Glutamatergic neuron (in vitro differentiated cells): ENCODE results near the gene ACTR1B. TPM values are rescaled to one million over a fixed set of nuclear protein-coding genes. Genes with fewer than 3 reads are reported as not detected.
"Not testable (repeated sequence)": the region's sequence is repeated elsewhere in the genome, so short reads cannot be mapped to it uniquely, and the experiment has no call there.

Experiments
- DNase-seq: peaks from one replicate; pipeline ENCODE4 v3.0.0; 2022
- H3K27ac Mint-ChIP-seq: one replicate; pipeline ENCODE4 v1.8.0; 2020; ENCODE audit warnings: mild to moderate bottlenecking, mixed read lengths, inconsistent platforms; ENCODE audit not compliant: unreplicated experiment
- H3K27me3 Mint-ChIP-seq: one replicate; pipeline ENCODE4 v1.8.0; 2020; ENCODE audit warnings: mild to moderate bottlenecking, moderate library complexity, mixed read lengths, inconsistent platforms; ENCODE audit not compliant: unreplicated experiment
- H3K36me3 Mint-ChIP-seq: one replicate; pipeline ENCODE4 v1.8.0; 2020; ENCODE audit warnings: mild to moderate bottlenecking, mixed read lengths, inconsistent platforms; ENCODE audit not compliant: unreplicated experiment
- H3K4me1 Mint-ChIP-seq: one replicate; pipeline ENCODE4 v1.8.0; 2020; ENCODE audit warnings: mild to moderate bottlenecking, low read depth, mixed read lengths, inconsistent platforms; ENCODE audit not compliant: unreplicated experiment
- H3K4me3 Mint-ChIP-seq: one replicate; pipeline ENCODE4 v1.8.0; 2020; ENCODE audit warnings: mild to moderate bottlenecking, mixed read lengths, inconsistent platforms; ENCODE audit not compliant: unreplicated experiment
- H3K9me3 Mint-ChIP-seq: one replicate; pipeline ENCODE4 v1.8.0; 2020; ENCODE audit warnings: mild to moderate bottlenecking, moderate library complexity, mixed read lengths, inconsistent platforms; ENCODE audit not compliant: unreplicated experiment
- total RNA-seq: library from RNA; stranded (reverse); fragmentation: NEBNext Ultra II Directional; extraction: Animal tissue kit (Norgen Biotek cat#: 25700); gene quantifications from one replicate; pipeline ENCODE4 v1.2.1, GENCODE V29; 2021; ENCODE audit not compliant: unreplicated experiment
- TF ChIP-seq, protein P1 (sequence below): fragments of 200-600 bp; sonication (generic); IDR thresholded peaks from one replicate; pipeline ENCODE4 v1.5.0; 2021; ENCODE audit not compliant: partially characterized antibody, unreplicated experiment

ACTR1B gene
- total RNA-seq, 1 donor from 2014 or later, result 104 TPM

- Mint-ChIP-seq H3K4me3 (no peak overlapping the region), H3K9me3 (no peaks in the 10 kb centered on the region), H3K4me1 (peaks cover 6% of the 10 kb centered on the region), H3K27me3 (no peaks in the 10 kb centered on the region), H3K36me3 (no peaks in the 10 kb centered on the region), H3K27ac (no peak overlapping the region)
- TF ChIP-seq, protein P1, sequence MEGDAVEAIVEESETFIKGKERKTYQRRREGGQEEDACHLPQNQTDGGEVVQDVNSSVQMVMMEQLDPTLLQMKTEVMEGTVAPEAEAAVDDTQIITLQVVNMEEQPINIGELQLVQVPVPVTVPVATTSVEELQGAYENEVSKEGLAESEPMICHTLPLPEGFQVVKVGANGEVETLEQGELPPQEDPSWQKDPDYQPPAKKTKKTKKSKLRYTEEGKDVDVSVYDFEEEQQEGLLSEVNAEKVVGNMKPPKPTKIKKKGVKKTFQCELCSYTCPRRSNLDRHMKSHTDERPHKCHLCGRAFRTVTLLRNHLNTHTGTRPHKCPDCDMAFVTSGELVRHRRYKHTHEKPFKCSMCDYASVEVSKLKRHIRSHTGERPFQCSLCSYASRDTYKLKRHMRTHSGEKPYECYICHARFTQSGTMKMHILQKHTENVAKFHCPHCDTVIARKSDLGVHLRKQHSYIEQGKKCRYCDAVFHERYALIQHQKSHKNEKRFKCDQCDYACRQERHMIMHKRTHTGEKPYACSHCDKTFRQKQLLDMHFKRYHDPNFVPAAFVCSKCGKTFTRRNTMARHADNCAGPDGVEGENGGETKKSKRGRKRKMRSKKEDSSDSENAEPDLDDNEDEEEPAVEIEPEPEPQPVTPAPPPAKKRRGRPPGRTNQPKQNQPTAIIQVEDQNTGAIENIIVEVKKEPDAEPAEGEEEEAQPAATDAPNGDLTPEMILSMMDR, result no peak
- no peak for DNase-seq
Measured at GRCh38 chr2:97693476-97693875, 29.6 kb upstream of the ACTR1B start.

DNA sequence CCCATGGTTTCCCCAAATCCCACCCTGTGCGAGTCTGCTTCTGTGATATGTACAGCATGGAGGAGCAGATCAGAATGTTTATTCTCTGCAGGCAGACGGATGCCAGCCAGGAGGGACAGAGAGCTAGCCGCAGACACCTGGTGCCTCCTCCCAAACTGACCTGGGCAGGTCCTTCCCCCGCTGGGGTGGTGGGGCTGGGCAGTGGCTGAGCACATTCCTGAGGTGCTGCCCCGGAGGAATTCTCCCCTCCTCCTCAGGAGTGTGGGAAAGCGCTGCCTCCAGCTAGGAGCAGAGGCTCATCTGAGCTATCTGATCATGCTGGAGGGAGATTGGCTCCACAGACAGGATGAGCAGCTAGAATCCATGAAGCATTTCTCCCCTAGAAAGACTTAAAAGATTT is 27.3 kb upstream of the ACTR1B start:
- H3K36me3 Mint-ChIP-seq, result no peaks in the 10 kb centered on the region
- no peaks in the 10 kb centered on the region for H3K4me1 Mint-ChIP-seq
- H3K4me3 Mint-ChIP-seq, result no peak overlapping the region
- no peaks in the 10 kb centered on the region for H3K27me3 Mint-ChIP-seq
- H3K9me3 Mint-ChIP-seq, result no peaks in the 10 kb centered on the region
- no peak for DNase-seq
- TF ChIP-seq, protein P1, result no peak
- no peak overlapping the region for H3K27ac Mint-ChIP-seq

DNA sequence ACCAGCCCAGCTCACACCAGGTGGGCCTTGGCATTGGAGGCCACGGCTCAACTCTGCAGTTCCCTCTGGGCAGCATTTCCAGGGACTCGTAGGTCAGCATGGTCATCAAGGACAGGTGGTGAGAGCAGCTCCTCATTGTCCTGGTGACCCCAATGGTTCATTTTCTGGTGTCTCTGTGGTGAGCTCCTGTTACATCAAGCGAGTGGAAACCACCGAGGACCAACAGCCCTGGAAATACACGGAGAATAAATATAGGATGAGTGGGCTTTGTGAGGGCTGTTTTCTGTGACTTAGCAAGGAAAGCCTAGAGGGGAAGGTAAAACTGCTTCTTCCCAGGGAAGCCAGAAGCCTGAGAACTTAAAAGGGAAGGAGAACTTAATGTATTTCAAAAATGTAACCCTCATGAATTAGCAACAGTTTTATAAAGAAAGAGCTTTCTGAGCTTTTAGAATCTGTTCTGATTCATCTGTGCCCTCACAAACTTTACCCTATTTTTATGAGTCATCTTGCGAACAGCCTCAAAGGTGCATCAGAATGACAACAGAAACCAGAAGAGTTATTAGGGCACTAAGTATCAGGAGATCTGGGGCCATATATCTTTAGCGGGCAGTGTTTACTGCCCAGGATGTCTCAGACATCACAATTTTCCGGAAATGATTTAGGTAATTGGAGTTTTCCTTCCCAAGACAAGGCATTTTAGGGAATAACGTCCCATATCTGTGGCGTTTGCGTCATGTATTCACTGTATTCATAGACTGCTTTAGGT is 24.4 kb upstream of the ACTR1B start:
- Mint-ChIP-seq H3K27ac (no peak overlapping the region), H3K36me3 (no peaks in the 10 kb centered on the region)

GRCh38 chr2:97687235-97687634 is 23.4 kb upstream of the ACTR1B start:
- not testable (repeated sequence) for H3K27ac Mint-ChIP-seq, H3K4me3 Mint-ChIP-seq, DNase-seq, H3K27me3 Mint-ChIP-seq, H3K4me1 Mint-ChIP-seq, H3K36me3 Mint-ChIP-seq, H3K9me3 Mint-ChIP-seq

More for the DNA sequence above, 24.4 kb upstream of the ACTR1B start:
- no peaks in the 10 kb centered on the region for H3K4me1 Mint-ChIP-seq
- no peak for DNase-seq
- H3K9me3 Mint-ChIP-seq, result no peaks in the 10 kb centered on the region
- TF ChIP-seq, protein P1, result no peak
- no peaks in the 10 kb centered on the region for H3K27me3 Mint-ChIP-seq
- H3K4me3 Mint-ChIP-seq, result no peak overlapping the region

DNA sequence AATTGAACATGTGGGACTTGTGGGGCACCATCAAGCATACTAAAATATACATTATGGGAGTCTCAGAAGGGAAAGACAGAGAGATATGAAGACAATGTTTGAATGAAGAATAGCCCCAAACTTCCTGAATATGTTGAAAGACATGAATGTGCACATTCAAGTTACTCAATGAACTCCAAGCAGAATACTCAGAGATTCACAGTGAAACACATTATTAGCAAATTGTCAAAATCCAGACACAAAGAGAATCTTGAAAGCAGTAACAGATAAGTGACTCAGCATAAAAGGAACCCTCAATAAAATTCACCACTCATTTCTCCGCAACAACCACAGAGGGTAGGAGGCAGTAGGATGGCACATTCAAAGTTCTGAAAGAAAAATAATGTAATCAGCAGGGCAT is 14.5 kb upstream of the ACTR1B start:
- H3K4me1 Mint-ChIP-seq, result peaks cover 5% of the 10 kb centered on the region
- H3K36me3 Mint-ChIP-seq, result peaks cover 9% of the 10 kb centered on the region
- H3K27ac Mint-ChIP-seq, result no peak overlapping the region
- no peak for DNase-seq
- no peaks in the 10 kb centered on the region for H3K27me3 Mint-ChIP-seq
- H3K4me3 Mint-ChIP-seq, result no peak overlapping the region
- TF ChIP-seq, protein P1, result no peak
- H3K9me3 Mint-ChIP-seq, result no peaks in the 10 kb centered on the region
